WTC11 (cell line): ENCODE measurements around the gene HCN1.

Experiments used
- CREM ChIP-seq: sonication (generic); formaldehyde crosslinking; IDR thresholded peaks from 2 replicates; pipeline ENCODE4 v1.8.1; 2022; ENCODE audit warnings: mild to moderate bottlenecking, missing genetic modification reagents, moderate library complexity
- CTCF ChIP-seq: fragments of 200-600 bp; IDR thresholded peaks from 2 replicates; pipeline ENCODE4 v1.8.0; 2022; ENCODE audit warnings: antibody characterized with exemption
- E2F4 ChIP-seq: sonication (generic); formaldehyde crosslinking; IDR thresholded peaks from 2 replicates; pipeline ENCODE4 v1.8.1; 2022; ENCODE audit warnings: low read depth, mild to moderate bottlenecking, moderate library complexity, missing genetic modification reagents, borderline replicate concordance
- FOXJ3 ChIP-seq: sonication (generic); formaldehyde crosslinking; IDR thresholded peaks from 2 replicates; pipeline ENCODE4 v1.9.0; 2021; ENCODE audit warnings: missing genetic modification reagents, mild to moderate bottlenecking, borderline replicate concordance
- STAT6 ChIP-seq: sonication (generic); formaldehyde crosslinking; conservative IDR thresholded peaks from 2 replicates; pipeline ENCODE4 v1.8.1; 2023; ENCODE audit warnings: mild to moderate bottlenecking, low read depth, missing genetic modification reagents, moderate library complexity
- ZNF423 ChIP-seq: fragments of 250-450 bp; sonication (Bioruptor Pico); IDR thresholded peaks from 2 replicates; pipeline ENCODE4 v2.1.2; 2022; ENCODE audit warnings: mild to moderate bottlenecking, moderate library complexity

- no peak for TF ChIP-seq STAT6
- no peak for TF ChIP-seq CREM (CRISPR knock-in tag)
- TF ChIP-seq ZNF423 = no peak
- no peak for TF ChIP-seq CTCF
- no peak for TF ChIP-seq FOXJ3 (CRISPR knock-in tag)
- TF ChIP-seq E2F4 = no peak
Measured at GRCh38 chr5:45385321-45386058, 310.7 kb downstream of the HCN1 start.
